OCI-LY1 (cell line): ENCODE data around the gene PLP1.

Experiments used
- H2AFZ ChIP-seq: fragments of 200-600 bp; sonication (generic), shearing (Covaris generic); 2 replicates; pipeline ENCODE4 v1.6.0; 2014; ENCODE audit warnings: antibody characterized with exemption, mild to moderate bottlenecking, low read length
- H3F3A ChIP-seq: fragments of 200-600 bp; sonication (generic), shearing (Covaris generic); 2 replicates; pipeline ENCODE4 v1.6.0; 2014; ENCODE audit warnings: mild to moderate bottlenecking, antibody characterized with exemption, low read length, moderate library complexity; ENCODE audit not compliant: insufficient read depth
- H3K27ac ChIP-seq: fragments of 200-600 bp; sonication (generic); 2 replicates; pipeline ENCODE4 v1.5.1; 2014; ENCODE audit warnings: low read length, mixed run types, mild to moderate bottlenecking, low read depth; ENCODE audit not compliant: poor library complexity, severe bottlenecking
- H3K27me3 ChIP-seq: fragments of 200-600 bp; sonication (generic); 2 replicates; pipeline ENCODE4 v1.6.0; 2014; ENCODE audit warnings: antibody characterized with exemption, mild to moderate bottlenecking, low read length, moderate library complexity; ENCODE audit not compliant: insufficient read depth
- H3K36me3 ChIP-seq: fragments of 200-600 bp; sonication (generic); 2 replicates; pipeline ENCODE4 v1.6.1; 2014; ENCODE audit warnings: mild to moderate bottlenecking, antibody characterized with exemption, low read length, moderate library complexity, mixed read lengths; ENCODE audit not compliant: insufficient read depth
- H3K4me1 ChIP-seq: fragments of 200-600 bp; sonication (generic); 2 replicates; pipeline ENCODE4 v1.5.1; 2014; ENCODE audit warnings: mild to moderate bottlenecking, low read length, moderate library complexity; ENCODE audit not compliant: insufficient read depth, severe bottlenecking
- H3K4me2 ChIP-seq: fragments of 200-600 bp; sonication (generic), shearing (Covaris generic); 2 replicates; pipeline ENCODE4 v1.6.1; 2014; ENCODE audit warnings: low read length
- H3K4me3 ChIP-seq: fragments of 200-600 bp; sonication (generic); 2 replicates; pipeline ENCODE4 v1.5.1; 2014; ENCODE audit warnings: low read length, low read depth, mild to moderate bottlenecking, mixed read lengths; ENCODE audit not compliant: poor library complexity, severe bottlenecking
- H3K79me2 ChIP-seq: fragments of 200-600 bp; shearing (Covaris generic); 2 replicates; pipeline ENCODE4 v1.6.1; 2016; ENCODE audit warnings: mixed run types, low read length, mixed read lengths; ENCODE audit not compliant: insufficient read depth
- H3K9ac ChIP-seq: fragments of 200-600 bp; sonication (generic), shearing (Covaris generic); 2 replicates; pipeline ENCODE4 v1.6.1; 2014; ENCODE audit warnings: mild to moderate bottlenecking, low read length, mixed read lengths
- H3K9me2 ChIP-seq: fragments of 200-600 bp; sonication (generic), shearing (Covaris generic); 2 replicates; pipeline ENCODE4 v1.6.1; 2014; ENCODE audit warnings: low read depth, mild to moderate bottlenecking, low read length, mixed read lengths
- H3K9me3 ChIP-seq: fragments of 200-600 bp; shearing (Covaris generic); 2 replicates; pipeline ENCODE4 v1.6.1; 2014; ENCODE audit warnings: low read length, mixed read lengths
- H4K20me1 ChIP-seq: fragments of 200-600 bp; sonication (generic), shearing (Covaris generic); 2 replicates; pipeline ENCODE4 v1.6.0; 2016; ENCODE audit warnings: mild to moderate bottlenecking, low read length; ENCODE audit not compliant: insufficient read depth
- CTCF ChIP-seq: fragments of 200-600 bp; sonication (generic), shearing (Covaris generic); IDR thresholded peaks from 2 replicates; pipeline ENCODE4 v1.5.1; 2017; ENCODE audit warnings: mild to moderate bottlenecking, antibody characterized with exemption, low read length, moderate library complexity, mixed read lengths
- EZH2 ChIP-seq: fragments of 200-600 bp; sonication (generic), shearing (Covaris generic); IDR thresholded peaks from 2 replicates; pipeline ENCODE4 v1.8.0; 2017; ENCODE audit warnings: borderline replicate concordance, mixed run types, mild to moderate bottlenecking, antibody characterized with exemption, low read length, moderate library complexity, mixed read lengths

The PLP1 gene

GRCh38 chrX:103730796-103731493 lies 45.7 kb upstream of the PLP1 start:
- TF ChIP-seq CTCF (no peak), EZH2 (no peak)
- H3K27ac ChIP-seq, result no peak overlapping the region
- no peaks in the 10 kb centered on the region for H3K9me2 ChIP-seq
- no peak overlapping the region for H3K4me3 ChIP-seq
- no peaks in the 10 kb centered on the region for H3K27me3 ChIP-seq
- H3K4me2 ChIP-seq, result no peak overlapping the region
- H3K9me3 ChIP-seq, result no peaks in the 10 kb centered on the region
- H3F3A ChIP-seq, result no peaks in the 10 kb centered on the region
- no peak overlapping the region for H2AFZ ChIP-seq
- no peaks in the 10 kb centered on the region for H3K79me2 ChIP-seq
- no peaks in the 10 kb centered on the region for H3K36me3 ChIP-seq
- H3K4me1 ChIP-seq, result no peaks in the 10 kb centered on the region
- H3K9ac ChIP-seq, result no peak overlapping the region
- no peaks in the 10 kb centered on the region for H4K20me1 ChIP-seq

GRCh38 chrX:103733017-103733416 lies 43.6 kb upstream of the PLP1 start:
- Histone ChIP-seq H3K9me3 (no peaks in the 10 kb centered on the region), H3K79me2 (no peaks in the 10 kb centered on the region), H3K9ac (no peak overlapping the region), H3K36me3 (no peaks in the 10 kb centered on the region), H3K27me3 (no peaks in the 10 kb centered on the region), H3K4me2 (no peak overlapping the region), H3K4me1 (no peaks in the 10 kb centered on the region), H3F3A (no peaks in the 10 kb centered on the region), H3K9me2 (no peaks in the 10 kb centered on the region), H2AFZ (no peak overlapping the region), H4K20me1 (no peaks in the 10 kb centered on the region), H3K4me3 (no peak overlapping the region), H3K27ac (no peak overlapping the region)
- TF ChIP-seq EZH2 (no peak), CTCF (no peak)

DNA sequence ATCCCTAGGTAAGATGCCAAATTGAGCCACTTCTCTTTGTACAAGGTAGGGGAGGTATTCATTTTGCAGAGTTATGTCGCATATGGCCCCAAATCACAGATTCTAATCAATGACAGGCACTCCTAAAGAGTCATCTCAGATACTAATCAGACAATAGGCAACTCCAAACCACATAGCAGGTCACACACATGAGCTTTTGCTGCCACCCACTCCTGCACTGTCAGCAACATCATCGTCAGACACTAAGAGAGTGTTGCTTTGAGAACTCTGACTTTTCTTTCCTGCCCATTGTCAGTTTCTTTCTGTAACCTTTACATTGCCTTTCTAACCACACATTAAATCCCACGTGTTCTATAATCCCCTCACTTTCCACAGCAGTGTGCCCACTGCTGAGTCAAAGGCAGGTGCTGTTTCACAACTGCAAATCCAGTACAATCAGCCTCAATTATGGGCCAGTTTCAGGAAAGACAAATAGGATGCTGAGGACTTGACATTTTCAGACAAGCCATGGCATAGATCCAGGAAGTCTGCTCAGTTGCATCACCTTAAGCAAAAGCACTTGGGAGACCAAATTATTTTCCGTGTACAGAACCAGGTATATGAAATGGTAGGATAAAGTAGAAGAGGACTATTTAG lies 42.4 kb upstream of the PLP1 start:
- H3K4me1 ChIP-seq, result no peaks in the 10 kb centered on the region
- TF ChIP-seq EZH2 (no peak), CTCF (no peak)
- no peak overlapping the region for H3K4me2 ChIP-seq
- H3K36me3 ChIP-seq, result no peaks in the 10 kb centered on the region
- H3K27me3 ChIP-seq, result no peaks in the 10 kb centered on the region
- no peak overlapping the region for H2AFZ ChIP-seq
- H3K9ac ChIP-seq, result no peak overlapping the region
- H3K4me3 ChIP-seq, result no peak overlapping the region
- no peak overlapping the region for H3K27ac ChIP-seq
- no peaks in the 10 kb centered on the region for H4K20me1 ChIP-seq
- H3K79me2 ChIP-seq, result no peaks in the 10 kb centered on the region
- no peaks in the 10 kb centered on the region for H3K9me2 ChIP-seq
- no peaks in the 10 kb centered on the region for H3F3A ChIP-seq
- no peaks in the 10 kb centered on the region for H3K9me3 ChIP-seq
